ENCODE data around the gene PRRC2C. TPM values are rescaled to one million over a fixed set of nuclear protein-coding genes. Genes with fewer than 3 reads are reported as not detected.

The PRRC2C gene
- total RNA-seq, 4 donors from 2014 or later: 70.0 to 278 (median 81.4) TPM

DNA sequence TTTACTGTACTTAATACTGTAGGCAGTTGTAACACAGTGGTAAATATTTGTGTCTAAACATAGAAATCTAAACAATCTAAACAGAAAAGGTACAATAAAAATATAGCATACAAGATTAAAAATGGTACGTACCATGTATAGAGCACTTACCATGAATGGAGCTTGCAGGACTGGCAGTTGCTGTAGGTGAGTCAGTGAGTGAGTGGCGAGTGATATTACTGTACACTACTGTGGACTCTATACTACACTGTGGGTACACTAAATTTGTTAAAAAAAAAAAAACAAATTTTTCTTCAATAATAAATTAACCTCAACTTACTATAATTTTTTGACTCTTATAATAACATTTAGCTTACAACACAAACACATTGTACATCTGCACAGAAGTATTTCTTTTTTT is 97.3 kb downstream of the PRRC2C start:
- intact Hi-C loops (cut with DNase I): no loop called here
- no peak overlapping the region for H3K4me3 ChIP-seq (replicated peaks in 1 of 3)
- TF ChIP-seq, protein P1, sequence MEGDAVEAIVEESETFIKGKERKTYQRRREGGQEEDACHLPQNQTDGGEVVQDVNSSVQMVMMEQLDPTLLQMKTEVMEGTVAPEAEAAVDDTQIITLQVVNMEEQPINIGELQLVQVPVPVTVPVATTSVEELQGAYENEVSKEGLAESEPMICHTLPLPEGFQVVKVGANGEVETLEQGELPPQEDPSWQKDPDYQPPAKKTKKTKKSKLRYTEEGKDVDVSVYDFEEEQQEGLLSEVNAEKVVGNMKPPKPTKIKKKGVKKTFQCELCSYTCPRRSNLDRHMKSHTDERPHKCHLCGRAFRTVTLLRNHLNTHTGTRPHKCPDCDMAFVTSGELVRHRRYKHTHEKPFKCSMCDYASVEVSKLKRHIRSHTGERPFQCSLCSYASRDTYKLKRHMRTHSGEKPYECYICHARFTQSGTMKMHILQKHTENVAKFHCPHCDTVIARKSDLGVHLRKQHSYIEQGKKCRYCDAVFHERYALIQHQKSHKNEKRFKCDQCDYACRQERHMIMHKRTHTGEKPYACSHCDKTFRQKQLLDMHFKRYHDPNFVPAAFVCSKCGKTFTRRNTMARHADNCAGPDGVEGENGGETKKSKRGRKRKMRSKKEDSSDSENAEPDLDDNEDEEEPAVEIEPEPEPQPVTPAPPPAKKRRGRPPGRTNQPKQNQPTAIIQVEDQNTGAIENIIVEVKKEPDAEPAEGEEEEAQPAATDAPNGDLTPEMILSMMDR (IDR thresholded peaks at IDR 0.05): no peak
- no peak for TF ChIP-seq POLR2A (IDR thresholded peaks at IDR 0.05)
- H3K4me1 ChIP-seq: no peaks in the 10 kb centered on the region
- no peak for DNase-seq
- WGBS, 2 donors: 97 to 98% methylated on average over 2 of the region's 2 CpGs
- no peaks in the 10 kb centered on the region for H3K27me3 ChIP-seq
- H3K9me3 ChIP-seq: no peaks in the 10 kb centered on the region
- H3K36me3 ChIP-seq: peaks cover 49 to 58% of the 10 kb centered on the region in 2 donors
- no peak overlapping the region for H3K27ac ChIP-seq

DNA sequence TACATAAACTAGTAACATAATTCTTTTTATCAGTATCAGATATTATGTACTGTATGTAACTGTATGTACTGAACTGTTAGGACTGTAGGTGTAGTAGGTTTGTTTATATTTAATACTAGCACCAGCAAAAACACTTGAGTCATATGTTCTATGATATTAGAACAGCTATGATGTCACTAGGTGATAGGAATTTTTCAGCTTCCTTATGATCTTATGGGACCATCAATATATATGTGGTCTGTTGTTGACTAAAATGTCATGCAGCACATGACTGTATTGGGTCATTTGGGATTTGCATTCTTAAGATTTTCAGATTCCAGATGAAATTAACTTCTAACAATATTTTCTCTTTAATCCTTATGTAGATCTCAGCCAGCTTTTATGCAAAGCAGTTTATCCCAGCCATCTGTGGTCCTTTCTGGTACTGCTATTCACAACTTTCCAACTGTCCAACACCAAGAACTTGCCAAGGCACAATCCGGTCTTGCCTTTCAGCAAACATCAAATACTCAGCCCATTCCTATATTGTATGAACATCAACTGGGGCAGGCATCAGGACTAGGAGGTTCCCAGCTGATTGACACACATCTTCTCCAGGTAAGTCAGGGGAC is 98.4 kb downstream of the PRRC2C start:
- Histone ChIP-seq H3K36me3 (peaks cover 53 to 58% of the 10 kb centered on the region in 2 donors), H3K27me3 (no peaks in the 10 kb centered on the region), H3K4me3 (replicated peaks in 1 of 3) (no peak overlapping the region), H3K27ac (no peak overlapping the region), H3K4me1 (no peaks in the 10 kb centered on the region), H3K9me3 (no peaks in the 10 kb centered on the region)
- WGBS, 2 donors: 88 to 100% methylated on average over 1 of the region's 1 CpG
- TF ChIP-seq POLR2A (IDR thresholded peaks at IDR 0.05): no peak
- TF ChIP-seq, protein P1 (IDR thresholded peaks at IDR 0.05): no peak
- intact Hi-C loops (cut with DNase I): no loop called here
- no peak for DNase-seq

DNA sequence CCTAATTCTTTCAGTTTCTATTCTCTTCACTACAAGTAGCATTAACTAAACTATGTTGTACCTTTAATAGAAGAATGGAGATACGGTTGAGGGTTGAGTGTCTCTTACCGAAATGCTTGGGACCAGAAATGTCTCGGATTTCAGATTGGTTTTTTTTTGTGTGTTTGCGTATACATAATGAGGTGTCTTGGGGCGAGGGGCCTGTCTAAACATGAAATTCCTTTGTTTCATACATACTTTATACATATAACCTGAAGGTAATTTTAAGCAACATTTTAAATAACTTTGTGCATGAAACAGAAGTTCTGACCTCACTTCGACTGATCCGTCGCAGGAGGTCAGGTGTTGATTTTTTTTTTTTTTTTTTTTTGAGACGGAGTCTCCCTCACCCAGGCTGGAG is 100.4 kb downstream of the PRRC2C start:
- H3K36me3 ChIP-seq: peaks cover 50 to 51% of the 10 kb centered on the region in 2 donors
- no peak overlapping the region for H3K27ac ChIP-seq
- intact Hi-C loops (cut with DNase I): no loop called here

DNA sequence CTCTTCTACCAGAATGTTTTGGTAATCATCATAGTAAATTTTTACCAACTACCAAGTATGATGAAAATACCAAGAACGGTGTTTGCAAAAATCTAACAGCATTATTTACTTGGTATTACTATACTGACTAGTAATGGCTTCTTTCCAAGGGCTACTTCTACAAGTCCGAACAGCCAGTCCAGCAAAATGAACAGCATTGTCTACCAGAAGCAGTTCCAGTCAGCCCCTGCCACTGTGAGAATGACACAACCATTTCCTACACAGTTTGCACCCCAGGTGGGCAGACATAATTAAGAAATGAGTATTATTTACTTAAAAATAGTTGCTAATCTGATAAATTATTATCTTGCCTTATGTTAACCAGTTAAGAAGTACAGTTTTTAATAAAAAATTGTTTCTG is 102.9 kb downstream of the PRRC2C start:
- Histone ChIP-seq H3K27me3 (no peaks in the 10 kb centered on the region), H3K27ac (no peak overlapping the region), H3K36me3 (peaks cover 54 to 57% of the 10 kb centered on the region in 2 donors), H3K9me3 (no peaks in the 10 kb centered on the region), H3K4me1 (no peaks in the 10 kb centered on the region), H3K4me3 (replicated peaks in 1 of 3) (no peak overlapping the region)
- no peak for DNase-seq
- intact Hi-C loops (cut with DNase I): no loop called here
- TF ChIP-seq, protein P1 (IDR thresholded peaks at IDR 0.05): no peak
- no peak for TF ChIP-seq POLR2A (IDR thresholded peaks at IDR 0.05)
- 92 to 95% methylated on average over 2 of the region's 2 CpGs for WGBS, 2 donors

More for the DNA sequence above, 100.4 kb downstream of the PRRC2C start:
- no peaks in the 10 kb centered on the region for H3K9me3 ChIP-seq
- H3K27me3 ChIP-seq: no peaks in the 10 kb centered on the region
- no peak overlapping the region for H3K4me3 ChIP-seq (replicated peaks in 1 of 3)
- DNase-seq: no peak
- H3K4me1 ChIP-seq: no peaks in the 10 kb centered on the region
- TF ChIP-seq POLR2A (IDR thresholded peaks at IDR 0.05): no peak
- WGBS, 2 donors: 94 to 96% methylated on average over 9 of the region's 9 CpGs

DNA sequence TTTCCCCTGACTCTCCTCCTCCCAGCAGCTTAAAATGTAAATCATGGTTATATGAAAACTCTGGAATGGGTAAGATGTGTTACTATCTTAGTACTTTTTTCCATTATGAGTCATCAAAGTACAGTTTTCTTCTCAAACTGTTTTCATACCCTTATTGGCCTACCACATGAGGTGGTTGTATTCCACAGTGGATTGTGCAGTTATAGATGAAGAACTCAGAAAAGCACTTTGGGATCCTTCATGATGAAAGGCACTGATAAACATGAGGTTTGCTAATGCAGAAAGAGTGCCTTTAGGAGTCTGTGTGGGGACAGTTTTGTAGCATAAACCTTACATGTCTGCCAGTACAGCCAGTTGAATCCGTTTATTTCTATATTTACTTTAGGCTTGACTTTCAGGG is 104.7 kb downstream of the PRRC2C start:
- 81 to 91% methylated on average over 1 of the region's 1 CpG for WGBS, 2 donors
- Histone ChIP-seq H3K27ac (no peak overlapping the region), H3K36me3 (peaks cover 43 to 45% of the 10 kb centered on the region in 2 donors), H3K4me3 (replicated peaks in 1 of 3) (no peak overlapping the region), H3K27me3 (no peaks in the 10 kb centered on the region), H3K4me1 (no peaks in the 10 kb centered on the region), H3K9me3 (no peaks in the 10 kb centered on the region)
- TF ChIP-seq POLR2A (IDR thresholded peaks at IDR 0.05): no peak
- no peak for DNase-seq
- intact Hi-C loops (cut with DNase I): no loop called here

DNA sequence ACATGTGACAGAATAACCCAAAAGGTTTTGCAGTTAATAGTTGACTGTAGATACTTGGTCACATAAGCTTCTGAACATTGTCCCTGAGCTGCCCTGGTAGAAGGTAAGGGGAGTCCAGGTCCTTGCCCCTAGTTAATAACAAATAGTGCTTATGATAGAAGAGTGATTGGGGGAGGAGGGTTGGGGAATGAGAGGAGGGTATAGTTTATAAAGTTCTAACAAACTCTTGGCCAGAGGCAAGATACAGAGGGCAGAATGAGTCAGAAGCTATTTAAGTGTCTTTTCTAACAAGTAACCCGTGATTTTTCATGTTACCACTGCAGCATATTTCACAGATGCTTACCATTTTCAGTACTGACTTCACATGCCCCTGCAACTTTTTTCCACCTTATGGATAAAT is 110.0 kb downstream of the PRRC2C start:
- Histone ChIP-seq H3K9me3 (no peaks in the 10 kb centered on the region), H3K4me1 (peaks cover 0 to 5% of the 10 kb centered on the region in 2 donors), H3K36me3 (peaks cover 8 to 14% of the 10 kb centered on the region in 2 donors), H3K27me3 (no peaks in the 10 kb centered on the region), H3K27ac (no peak overlapping the region), H3K4me3 (replicated peaks in 1 of 3) (no peak overlapping the region)
- intact Hi-C loops (cut with DNase I): no loop called here
- WGBS, 2 donors: 97 to 100% methylated on average over 1 of the region's 1 CpG
- no peak for DNase-seq
- TF ChIP-seq, protein P1 (IDR thresholded peaks at IDR 0.05): no peak
- no peak for TF ChIP-seq POLR2A (IDR thresholded peaks at IDR 0.05)

Data from thyroid gland (tissue), 4 donors.